ENCODE measurements around the gene MORN3.
"Not testable (repeated sequence)": the region's sequence is repeated elsewhere in the genome, so short reads cannot be mapped to it uniquely, and the experiment has no call there.

Gene MORN3

DNA sequence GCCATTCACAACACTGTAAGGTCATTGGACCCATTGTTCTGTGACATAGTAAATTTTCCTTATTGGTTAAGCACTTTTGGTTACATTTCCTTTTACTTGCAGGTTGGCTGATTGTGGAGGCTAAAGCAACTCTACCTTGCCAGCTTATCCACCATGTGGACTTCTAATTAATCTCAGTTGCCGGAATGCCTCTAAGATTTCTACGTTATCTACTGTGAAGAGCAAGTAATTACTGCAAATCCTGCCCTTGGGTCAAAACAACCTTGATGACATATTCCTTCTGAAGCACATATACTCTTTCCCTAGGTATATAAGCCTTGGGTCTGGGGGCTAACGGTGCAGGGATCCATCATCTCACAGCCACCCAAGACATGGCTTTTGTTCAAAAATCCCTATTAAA, 19.5 kb upstream of the MORN3 start:
- DNase-seq: no peak

DNA sequence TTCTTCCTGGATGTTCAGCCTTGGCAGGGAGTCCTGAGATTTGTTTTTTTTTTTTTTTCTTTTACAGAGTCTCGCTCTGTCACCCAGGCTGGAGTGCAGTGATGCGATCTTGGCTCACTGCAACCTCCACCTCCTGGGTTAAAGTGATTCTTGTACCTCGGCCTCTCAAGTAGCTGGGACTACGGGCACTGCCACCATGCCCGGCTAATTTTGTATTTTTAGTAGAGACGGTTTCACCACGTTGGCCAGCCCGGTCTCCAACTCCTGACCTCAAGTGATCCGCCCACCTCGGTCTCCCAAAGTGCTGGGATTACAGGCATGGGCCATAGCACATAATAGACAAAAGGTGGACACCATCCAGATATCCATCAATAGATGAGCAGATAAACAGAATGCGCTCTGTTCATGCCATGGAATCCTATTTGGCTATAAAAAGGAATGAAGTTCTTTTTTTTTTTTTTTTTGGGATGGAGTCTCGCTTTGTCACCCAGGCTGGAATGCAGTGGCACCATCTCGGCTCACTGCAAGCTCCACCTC, 10.3 kb upstream of the MORN3 start:
- DNase-seq: not testable (repeated sequence)

DNA sequence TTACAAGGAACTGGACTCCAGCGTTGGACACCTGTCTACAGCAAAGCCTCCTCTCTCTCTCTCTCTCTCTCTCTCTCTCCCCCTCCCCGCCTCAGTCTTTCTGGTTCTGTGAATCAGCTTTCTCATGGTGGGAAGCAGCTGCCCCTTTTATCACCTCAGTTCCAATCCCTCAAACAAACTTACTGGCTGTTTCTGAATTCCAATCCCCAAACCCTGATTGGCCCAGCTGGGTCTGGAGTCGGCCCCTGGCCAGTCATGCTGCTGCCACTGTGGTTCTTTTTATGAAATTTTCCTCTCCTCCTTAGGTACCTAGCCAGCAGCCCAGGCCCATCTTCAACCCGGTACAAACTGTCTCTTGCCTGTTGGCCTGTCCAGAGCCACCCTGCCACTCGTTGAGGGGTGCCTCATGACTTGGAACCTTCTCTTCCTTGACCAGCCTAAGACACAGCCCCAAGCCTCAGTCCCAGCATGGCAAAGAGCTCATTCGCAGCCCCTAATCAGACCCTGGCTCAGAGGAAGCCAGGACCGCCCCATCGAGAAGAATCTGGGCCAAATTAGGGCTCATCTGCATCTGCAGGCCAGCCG, 9.4 kb upstream of the MORN3 start:
- no peak for DNase-seq

DNA sequence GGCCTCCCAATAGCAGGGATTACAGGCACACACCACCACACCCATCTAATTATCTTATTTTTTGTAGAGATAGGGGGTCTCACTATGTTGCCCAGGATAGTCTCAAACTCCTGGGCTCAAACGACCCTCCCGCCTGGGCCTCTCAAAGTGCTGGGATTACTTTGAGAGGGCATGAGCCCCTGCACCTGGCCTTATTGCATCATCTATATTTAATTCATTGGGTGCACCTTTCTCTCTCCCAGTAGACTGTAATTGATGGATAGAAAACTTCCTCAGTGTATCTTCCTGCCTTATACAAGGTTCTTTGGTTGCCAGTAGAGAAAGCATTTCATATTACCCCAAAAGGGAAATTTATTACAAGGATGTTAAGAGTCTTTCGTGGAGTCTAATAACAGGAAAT, 8.9 kb upstream of the MORN3 start:
- no peak for DNase-seq

DNA sequence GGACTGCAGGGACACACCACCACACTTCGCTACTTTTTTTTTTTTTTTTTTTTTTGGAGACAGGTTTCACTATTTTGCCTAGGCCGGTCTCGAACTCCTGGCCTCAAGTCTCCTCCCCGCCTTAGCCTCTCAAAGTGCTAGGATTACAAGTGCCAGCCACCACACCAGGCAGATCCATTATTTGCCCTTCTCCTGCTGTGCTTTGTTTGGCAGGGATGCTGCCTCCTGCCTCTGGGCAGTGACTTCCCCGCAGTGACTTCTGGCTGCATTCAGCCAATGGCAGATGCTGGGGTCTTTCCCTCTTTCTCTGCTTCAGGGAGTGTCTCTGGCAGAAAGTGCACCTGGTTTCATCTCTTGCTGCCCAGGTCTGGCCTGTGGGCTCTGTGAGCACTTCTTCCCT, 6.7 kb upstream of the MORN3 start:
- no peak for DNase-seq

DNA sequence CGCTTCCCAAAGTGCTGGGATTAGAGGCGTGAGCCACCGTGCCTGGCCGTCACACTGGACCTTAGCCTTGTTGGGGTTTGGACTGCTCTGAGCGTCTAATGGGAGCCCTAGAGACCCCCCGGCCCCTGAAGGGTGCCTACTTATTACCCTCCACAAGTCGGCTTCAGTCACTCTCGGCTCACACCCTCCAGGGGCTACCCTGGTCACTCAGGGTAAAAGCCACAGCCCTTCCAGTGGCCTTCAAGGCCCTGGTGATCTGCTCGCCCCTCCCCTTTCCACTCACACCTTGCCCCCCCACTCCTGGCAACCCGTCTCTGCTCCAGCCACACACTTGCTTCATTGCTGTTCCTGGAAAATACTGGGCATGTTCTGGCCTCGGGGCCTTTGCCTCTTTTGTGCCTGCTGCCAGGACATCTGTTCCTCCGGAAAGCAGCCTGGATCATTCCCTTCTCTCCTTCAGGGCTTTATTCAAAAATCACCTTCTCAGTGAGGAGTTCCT, 3.6 kb upstream of the MORN3 start:
- no peak for DNase-seq

DNA sequence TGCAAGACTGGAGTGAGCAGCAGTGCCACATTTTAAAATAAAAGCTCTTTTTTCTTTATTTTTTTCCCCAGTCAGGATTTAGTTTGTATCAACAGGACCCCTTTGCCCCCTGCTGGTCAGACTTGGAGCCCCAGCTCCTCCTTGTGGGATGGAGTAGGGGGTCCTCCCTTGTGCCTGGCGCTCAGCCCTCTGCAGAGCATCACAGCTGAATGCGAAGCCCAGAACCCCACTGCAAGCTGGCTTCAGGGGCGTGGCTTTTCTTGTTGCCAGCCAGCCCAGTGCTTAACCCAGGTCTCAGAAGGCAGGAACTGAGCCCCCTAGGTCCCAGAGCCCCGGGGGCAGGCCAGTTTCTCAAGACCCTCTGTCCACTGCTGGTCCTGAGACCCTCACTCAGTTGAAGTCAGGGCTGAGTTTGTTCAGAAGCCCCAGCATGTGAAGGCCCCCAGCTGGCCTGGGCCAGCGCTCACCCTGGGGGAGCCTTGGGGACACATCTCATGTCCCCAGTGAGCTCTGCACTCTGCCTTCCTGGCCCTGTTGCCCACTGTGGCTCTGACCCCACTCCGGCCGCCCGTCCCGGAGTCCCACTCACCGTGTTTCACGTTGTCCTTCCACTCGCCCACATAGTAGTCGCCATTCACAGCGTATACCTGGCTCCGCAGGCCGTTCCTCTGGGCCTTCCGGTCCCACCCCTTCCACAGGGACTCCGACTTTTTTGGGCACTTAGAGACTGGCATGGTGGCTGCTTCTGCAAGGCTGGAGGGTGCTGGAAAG, 519 bp downstream of the MORN3 start:
- no peak for DNase-seq

DNA sequence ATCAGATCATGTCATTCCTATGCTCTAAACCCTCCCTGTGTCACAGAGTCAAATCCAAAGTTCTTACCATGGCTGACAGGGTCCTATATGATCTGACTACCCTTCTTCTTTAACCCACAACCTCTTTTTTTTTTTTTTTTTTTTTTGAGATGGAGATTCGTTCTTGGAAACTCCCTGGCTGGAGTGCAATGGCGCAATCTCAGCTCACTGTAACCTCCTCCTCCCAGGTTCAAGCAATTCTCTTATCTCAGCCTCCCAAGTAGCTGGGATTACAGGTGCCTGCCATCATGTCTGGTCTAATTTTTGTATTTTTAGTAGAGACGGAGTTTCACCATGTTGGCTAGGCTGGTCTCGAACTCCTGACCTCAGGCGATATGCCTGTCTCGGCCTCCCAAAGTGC, 2.6 kb downstream of the MORN3 start:
- not testable (repeated sequence) for DNase-seq

DNA sequence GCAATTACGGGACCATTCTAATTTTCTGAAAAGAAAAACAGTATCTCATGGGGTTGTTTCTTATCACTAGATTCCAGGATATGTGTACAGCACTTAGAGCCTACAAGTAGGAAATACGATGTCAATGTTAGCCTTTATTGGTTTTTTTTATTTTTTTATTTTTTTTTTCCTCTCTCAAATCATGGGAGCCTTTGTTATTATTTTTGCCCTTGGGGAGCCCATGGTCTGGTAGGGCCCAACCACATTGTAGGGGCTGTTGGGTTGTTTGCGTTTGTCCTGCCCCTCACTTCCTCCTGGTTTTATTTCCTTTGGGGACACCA, 5.9 kb downstream of the MORN3 start:
- DNase-seq: no peak

DNA sequence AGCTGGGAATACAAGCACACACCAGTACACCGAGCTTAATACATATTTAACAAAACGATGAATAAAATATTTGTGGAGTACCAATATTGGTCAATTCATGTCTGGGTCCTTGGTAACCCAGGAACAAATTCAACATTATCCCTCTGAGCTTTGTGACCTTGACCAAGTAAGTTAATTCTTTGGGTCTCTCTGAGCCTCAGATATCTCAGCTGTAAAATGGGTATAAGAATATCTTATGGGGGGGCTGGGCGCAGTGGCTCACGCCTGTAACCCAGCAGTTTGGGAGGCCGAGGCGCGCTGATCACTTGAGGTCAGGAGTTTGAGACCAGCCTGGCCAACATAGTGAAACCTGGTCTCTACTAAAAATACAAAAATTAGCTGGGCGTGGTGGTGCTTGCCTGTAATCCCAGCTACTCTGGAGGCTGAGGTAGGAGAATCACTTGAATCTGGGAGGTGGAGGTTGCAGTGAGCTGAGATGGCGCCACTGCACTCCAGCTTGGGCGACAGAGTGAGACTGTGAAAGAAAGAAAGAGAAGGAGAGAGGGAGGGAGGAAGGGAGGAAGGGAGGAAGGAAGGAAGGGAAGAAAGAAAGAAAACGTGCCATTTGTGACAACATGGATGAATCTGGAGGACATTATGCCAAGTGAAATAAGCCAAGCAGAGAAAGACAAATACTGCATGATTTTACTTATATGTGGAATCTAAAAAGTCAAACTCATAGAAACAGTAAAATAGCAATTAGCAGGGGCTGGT, 7.9 kb downstream of the MORN3 start:
- not testable (repeated sequence) for DNase-seq

DNA sequence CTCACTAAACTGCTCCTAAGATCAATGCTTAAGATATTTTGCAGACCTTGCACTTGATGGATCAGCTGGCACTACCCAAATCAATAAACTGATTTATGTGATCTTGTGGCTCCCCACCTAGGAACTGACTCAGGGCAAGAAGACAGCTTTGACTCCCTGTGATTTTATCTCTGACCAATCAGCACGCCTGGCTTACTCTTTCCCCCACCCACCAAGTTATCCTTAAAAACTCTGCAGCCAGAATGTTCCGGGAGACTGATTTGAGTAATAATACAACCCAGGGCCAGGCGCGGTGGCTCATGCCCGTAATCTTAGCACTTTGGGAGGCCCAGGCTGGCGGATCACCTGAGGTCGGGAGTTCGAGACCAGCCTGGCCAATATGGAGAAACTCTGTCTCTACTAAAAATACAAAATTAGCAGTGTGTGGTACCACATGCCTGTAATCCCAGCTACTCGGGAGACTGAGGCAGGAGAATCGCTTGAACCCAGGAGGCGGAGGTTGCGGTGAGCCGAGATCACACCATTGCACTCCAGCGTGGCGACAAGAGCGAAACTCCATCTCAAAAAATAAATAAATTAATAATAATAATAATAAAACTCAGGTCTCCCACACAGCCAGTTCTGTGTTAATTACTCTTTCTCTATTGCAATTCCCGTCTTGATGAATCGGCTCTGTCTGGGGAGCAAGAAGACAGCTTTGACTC, 12.0 kb downstream of the MORN3 start:
- DNase-seq: no peak

DNA sequence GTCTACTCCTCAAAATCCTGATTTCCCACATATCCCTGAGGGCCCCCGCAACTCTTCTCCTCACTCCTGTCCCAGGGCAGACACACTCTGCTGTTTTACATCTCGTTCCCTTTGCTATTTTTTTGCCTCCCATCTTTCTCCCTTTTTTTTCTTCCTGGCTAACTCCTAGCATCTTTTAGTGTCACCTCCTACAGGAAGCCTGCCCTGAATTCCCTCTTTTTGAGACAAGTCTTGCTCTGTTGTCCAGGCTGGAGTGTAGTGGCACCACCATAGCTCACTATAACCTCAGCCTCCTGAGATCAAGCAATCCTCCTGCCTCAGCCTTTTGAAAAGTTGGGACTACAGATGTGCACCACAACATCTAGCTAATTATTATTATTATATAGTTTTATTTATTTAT, 13.3 kb downstream of the MORN3 start:
- no peak for DNase-seq

DNA sequence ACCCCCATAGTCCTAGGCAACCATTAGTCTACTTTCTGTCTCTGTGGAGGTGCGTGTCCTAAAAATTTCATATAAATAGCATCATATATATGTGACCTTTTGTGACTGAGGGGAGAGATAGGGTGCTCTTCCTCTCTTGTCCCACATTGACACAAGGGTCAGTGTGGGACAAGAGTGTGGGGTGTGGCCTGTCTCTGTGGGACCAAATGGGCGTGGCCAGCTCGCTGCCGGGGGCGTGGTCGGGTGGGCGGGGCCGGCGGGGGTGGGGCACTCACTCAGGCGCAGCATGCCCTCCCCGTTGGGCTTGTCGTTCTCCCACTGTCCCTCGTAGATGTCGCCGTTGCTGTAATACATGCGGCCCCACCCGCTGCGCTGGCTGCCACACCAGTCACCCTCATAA, 15.5 kb downstream of the MORN3 start:
- no peak for DNase-seq

DNA sequence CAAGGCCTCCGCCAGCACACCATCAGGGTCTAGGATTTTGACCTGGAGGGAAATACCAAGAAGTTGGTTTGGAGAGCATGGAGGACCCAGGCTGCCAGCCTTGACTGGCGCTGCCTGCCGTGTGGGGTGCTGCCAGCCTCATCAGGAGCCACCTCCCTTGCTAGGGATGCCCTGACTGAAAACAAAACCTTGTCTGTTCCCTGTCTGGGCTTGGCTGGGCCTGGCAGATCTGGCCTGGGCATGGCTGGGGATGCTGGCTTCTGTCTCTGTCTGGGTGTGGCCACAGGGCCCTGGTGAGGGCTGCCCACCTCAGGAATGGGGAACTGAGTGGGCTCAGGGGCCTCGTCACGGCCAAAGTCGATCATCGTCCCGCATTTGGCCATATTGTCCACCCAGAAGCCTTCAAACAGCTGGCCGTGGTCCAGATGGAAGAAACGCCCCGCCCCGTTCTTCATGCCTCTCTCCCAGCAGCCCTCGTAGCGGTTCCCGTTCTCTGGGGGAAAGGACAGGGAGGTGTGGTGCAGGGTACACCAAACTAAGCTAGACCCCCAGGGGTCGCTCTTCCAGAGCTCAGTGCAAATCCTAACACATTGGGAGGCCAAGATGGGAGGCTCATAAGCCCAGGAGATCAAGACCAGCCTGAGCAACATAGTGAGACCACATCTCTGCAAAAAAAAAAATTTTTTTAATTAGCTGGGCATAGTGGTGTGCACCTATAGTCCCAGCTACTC, 16.5 kb downstream of the MORN3 start:
- DNase-seq: no peak

DNA sequence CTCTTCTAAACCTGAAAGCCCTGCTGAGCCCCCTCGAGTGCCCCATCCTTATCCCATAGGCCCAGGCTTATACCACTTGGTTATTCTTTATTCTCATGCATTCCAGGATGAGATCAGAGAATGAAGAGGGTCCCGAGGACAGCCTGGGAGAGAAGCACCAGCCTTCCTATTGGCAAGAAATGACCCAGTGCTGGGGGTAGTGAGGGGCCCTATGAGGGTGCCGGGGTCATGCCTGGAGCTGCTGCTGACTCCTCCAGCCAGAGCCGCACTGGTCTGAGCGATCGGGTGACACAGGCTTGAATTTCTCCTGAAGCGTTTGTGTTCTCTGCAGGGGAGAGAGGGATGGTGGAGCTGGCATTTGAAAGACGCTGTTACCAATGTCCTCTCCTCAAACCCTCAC, 18.1 kb downstream of the MORN3 start:
- no peak for DNase-seq

DNA sequence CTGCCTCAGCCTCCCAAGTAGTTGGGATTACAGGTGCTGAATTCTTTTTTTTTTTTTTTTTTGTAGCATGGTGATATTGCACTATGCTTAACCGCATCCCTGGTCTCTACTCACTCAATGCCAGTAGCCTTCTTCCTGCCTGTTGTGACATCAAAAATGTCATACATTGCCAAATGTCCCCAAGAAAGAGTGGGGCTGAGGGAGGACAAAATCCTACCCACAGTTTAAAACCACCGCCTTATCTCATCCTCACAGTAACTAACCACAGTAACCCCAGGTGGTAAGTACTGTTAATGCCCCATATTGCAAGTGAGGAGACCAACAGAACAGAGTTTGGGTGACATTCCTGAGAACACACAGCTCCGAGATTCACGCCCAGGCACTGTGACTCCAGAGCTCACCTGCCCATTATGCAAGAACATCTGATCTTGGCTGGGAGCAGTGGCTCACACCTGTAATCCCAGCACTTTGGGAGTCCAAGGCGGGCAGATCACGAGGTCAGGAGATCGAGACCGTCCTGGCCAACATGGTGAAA, 19.6 kb downstream of the MORN3 start:
- DNase-seq: no peak

DNA sequence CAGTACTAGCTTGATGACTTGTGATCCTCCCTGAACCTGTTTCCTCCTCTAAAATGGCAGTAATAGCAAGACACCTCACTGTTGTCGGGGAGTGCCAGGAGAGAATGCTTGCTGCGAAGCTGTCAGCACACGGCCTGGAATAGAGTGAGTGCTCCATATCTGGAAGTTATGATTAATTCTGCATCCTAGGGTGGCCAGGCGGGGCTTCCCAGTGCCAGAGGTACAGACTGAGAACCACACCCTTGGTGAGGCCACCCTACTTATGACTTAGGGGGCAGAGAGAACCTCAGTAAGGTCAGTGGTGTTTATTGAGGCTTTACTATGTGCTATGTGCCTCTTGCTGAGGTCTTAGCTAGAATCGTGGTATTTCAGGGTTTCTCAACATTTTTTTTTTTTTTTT, 20.1 kb downstream of the MORN3 start:
- DNase-seq: no peak

DNA sequence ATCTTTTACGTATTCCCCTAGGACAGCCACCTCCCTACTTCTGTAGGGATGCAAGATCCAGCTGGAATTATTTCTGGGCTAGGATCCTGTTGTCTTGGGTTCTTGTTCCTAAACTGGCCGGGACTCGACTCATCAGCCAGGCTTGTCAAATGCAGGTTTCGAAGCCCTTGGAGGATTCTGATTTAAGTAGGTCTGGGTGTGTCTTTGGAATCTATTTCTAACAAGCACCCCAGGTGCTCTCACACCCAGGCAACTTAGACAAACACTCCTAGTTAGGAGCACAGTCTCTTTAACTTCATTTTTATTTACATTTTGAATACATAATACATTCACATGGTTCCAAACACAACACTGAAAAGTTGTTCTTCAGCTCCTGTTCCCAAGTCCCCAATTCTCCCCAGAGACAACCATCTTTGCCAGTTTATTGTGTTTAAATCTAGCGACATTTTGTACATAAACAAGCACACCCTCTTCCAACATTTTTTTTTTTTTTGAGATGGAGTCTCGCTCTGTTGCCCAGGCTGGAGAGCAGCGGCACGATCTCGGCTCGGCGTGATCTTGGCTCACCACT, 20.9 kb downstream of the MORN3 start:
- no peak for DNase-seq

DNA sequence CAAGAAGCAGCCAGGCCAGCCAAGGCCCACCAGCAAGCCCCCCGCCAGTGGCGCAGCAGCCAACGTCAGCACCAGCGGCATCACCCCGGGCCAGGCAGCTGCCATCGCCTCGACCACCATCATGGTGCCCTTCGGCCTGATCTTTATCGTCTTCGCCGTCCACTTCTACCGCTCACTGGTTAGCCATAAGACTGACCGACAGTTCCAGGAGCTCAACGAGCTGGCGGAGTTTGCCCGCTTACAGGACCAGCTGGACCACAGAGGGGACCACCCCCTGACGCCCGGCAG, 28.2 kb downstream of the MORN3 start:
- no peak for DNase-seq

DNA sequence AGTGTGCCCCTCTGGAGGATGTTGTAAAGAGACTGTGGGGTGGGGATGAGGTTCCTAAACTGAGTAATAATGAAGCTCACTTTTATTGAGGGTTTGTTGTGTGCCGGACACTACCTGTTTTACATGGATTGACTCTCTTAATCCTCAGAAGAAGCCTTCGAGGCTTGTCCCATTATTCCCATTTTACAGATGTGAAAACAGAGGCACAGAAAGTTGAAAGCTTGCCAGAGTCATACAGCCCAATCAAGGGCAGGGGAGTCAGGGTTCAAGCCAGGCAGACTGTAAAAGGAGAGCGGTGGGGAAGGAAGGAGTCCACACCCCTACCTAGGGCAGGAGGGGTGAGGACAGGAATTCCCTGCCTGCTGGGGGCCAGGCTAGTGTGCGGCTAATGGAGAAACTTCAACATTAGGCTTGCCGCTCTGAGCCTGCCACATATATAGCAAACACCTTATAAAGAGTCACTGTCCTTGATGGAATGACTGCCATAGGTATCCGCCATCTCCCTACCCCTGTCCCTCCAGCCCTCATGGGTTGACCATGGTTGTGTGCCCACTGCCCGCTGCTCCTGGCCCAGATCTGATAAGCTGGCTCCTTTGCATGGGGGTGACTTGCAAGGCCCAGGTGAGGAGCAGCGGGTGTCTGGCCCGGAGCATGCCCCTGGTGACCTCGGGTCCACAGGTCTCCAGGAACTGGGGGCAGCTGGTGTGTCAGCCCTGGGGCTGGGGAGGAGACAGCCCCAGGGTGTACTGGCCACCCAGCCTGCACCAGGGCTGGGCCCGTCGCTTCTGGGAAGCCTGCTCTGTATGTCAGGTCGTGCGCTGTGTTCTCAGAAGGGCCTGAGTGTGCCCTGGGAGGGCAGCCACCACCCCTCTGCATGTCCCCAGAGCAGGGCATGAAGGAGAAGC, 30.9 kb downstream of the MORN3 start:
- DNase-seq: no peak
